Gastroesophageal sphincter (tissue), 3 donors: Measurements from ENCODE around the gene GPANK1.

ENCODE experiments used
- EP300 ChIP-seq: sonication (generic); formaldehyde crosslinking; IDR thresholded peaks from one replicate; pipeline ENCODE4 v1.6.1; 2017; ENCODE audit warnings: antibody characterized with exemption, mild to moderate bottlenecking
- POLR2A ChIP-seq, 2 donors: fragments of 450-650 bp; IDR thresholded peaks; one replicate each; pipeline ENCODE4 v1.6.1; 2017; ENCODE audit warnings: antibody characterized with exemption in 2 of 2, mild to moderate bottlenecking in 2 of 2, moderate library complexity in 1 of 2
- POLR2AphosphoS5 ChIP-seq: sonication (generic); formaldehyde crosslinking; IDR thresholded peaks from one replicate; pipeline ENCODE4 v1.6.1; 2017; ENCODE audit warnings: antibody characterized with exemption
- TF ChIP-seq, protein P1 (sequence below), 4 experiments: fragments of 200-600 bp in 2 of 4; fragments of 450-650 bp in 2 of 4; sonication (generic) in 1 of 4; IDR thresholded peaks; one replicate each; pipeline ENCODE4 v1.5.1; 2017 to 2019; ENCODE audit warnings: antibody characterized with exemption in 4 of 4, mild to moderate bottlenecking in 2 of 4, moderate library complexity in 2 of 4

DNA sequence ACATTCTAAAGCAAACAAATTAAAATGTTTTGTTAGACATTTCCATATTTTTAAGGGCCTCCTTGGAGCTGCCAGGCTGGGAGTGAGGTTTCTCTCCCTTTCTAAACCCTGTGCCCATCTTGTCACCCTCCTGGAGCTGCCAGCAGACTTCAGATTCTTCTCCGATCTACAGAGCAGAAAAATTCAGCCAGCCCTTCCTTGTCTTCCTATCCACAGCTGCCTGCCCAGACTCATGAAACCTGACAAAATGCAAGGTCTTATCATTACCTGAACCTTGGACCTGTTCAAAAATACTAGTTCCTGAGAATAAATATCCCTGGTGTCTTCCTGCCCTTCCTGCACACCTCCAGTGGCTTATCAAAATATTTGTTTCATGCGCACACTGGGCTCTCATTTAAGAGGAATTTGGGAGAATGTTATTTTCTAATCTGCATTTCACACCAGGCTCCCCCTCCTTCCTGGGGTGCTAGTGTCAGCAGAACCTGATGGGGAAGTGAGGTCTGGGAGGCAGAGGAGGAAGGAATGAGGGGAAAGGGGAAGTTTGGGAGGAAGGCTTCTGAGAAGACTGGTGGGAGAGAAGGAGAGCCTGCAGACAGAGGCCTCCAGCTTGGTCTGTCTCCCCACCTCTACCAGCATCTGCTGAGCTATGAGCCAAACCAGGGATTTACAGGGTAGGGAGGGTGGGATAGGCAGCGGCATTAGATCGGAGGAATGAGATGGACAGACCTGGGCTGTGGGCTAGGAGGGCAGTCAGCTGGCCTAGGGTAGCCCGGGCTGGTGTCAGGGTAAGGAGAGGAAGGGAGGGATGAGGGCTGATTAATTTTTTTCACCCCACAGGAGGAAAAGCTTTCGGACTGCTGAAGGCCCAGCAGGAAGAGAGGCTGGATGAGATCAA lies 49.9 kb downstream of the GPANK1 start, which contains the start of gene AIF1:
- no peak for TF ChIP-seq POLR2A (IDR thresholded peaks at IDR 0.05)
- TF ChIP-seq, protein P1, sequence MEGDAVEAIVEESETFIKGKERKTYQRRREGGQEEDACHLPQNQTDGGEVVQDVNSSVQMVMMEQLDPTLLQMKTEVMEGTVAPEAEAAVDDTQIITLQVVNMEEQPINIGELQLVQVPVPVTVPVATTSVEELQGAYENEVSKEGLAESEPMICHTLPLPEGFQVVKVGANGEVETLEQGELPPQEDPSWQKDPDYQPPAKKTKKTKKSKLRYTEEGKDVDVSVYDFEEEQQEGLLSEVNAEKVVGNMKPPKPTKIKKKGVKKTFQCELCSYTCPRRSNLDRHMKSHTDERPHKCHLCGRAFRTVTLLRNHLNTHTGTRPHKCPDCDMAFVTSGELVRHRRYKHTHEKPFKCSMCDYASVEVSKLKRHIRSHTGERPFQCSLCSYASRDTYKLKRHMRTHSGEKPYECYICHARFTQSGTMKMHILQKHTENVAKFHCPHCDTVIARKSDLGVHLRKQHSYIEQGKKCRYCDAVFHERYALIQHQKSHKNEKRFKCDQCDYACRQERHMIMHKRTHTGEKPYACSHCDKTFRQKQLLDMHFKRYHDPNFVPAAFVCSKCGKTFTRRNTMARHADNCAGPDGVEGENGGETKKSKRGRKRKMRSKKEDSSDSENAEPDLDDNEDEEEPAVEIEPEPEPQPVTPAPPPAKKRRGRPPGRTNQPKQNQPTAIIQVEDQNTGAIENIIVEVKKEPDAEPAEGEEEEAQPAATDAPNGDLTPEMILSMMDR (IDR thresholded peaks at IDR 0.05) = no peak
- no peak for TF ChIP-seq POLR2AphosphoS5
- no peak for TF ChIP-seq EP300
